Endothelial cell of umbilical vein (primary cell): ENCODE results near the gene ZFYVE21. TPM values are rescaled to one million over a fixed set of nuclear protein-coding genes. Genes with fewer than 3 reads are reported as not detected.

Source experiments
- BruUV-seq: library from RNA; stranded (reverse); fragments of 400-500 nt; replicated peaks from 2 replicates; lab custom pipeline; 2021; lab: Mats Ljungman, UMichigan
- CTCF ChIA-PET: fragments of 300-600, 350-600 bp; sonication (Branson Sonifier 250); formaldehyde crosslinking; loops from one replicate; lab custom pipeline; 2021; ENCODE audit warnings: antibody characterized with exemption, inconsistent platforms; lab: Charles Lee
- POLR2A ChIA-PET: fragments of 300-600, 350-600 bp; sonication (Branson Sonifier 250); formaldehyde crosslinking; loops from one replicate; lab custom pipeline; 2021; ENCODE audit warnings: antibody characterized with exemption, inconsistent platforms; lab: Charles Lee
- DNase-seq: peaks from one replicate; pipeline ENCODE4 v3.0.0-alpha.2; 2011; ENCODE audit warnings: low read depth, low spot score
- FAIRE-seq: peaks from 2 replicates; lab custom pipeline; 2011; peaks lifted over from hg19 to GRCh38; lab: Jason Lieb, UNC
- H2AFZ ChIP-seq: 2 replicates; pipeline ENCODE4 v1.6.0; 2012; ENCODE audit warnings: low read depth, low read length, control low read depth, inconsistent platforms
- H3K27ac ChIP-seq: 2 replicates; pipeline ENCODE4 v1.5.1; 2011; ENCODE audit warnings: low read depth, mild to moderate bottlenecking, control low read depth, low read length, moderate library complexity; ENCODE audit not compliant: insufficient read depth
- H3K27me3 ChIP-seq, 2 experiments: 2 replicates each; pipeline versions ENCODE4 v1.6.0 to v1.6.1; 2011; ENCODE audit warnings: low read length in 2 of 2, mixed read lengths in 1 of 2; ENCODE audit not compliant: control insufficient read depth in 2 of 2, insufficient read depth in 2 of 2
- H3K36me3 ChIP-seq, 2 experiments: 2 replicates in 1 of 2; 3 replicates in 1 of 2; pipeline ENCODE4 v1.5.1; 2011; ENCODE audit warnings: low read length in 2 of 2, mild to moderate bottlenecking in 1 of 2, moderate library complexity in 1 of 2; ENCODE audit not compliant: control insufficient read depth in 2 of 2, insufficient read depth in 2 of 2; ENCODE audit errors: extremely low read depth in 1 of 2
- H3K4me1 ChIP-seq: 3 replicates; pipeline ENCODE4 v1.5.1; 2011; ENCODE audit warnings: mild to moderate bottlenecking, low read length; ENCODE audit not compliant: control insufficient read depth, insufficient read depth; ENCODE audit errors: extremely low read depth
- H3K4me2 ChIP-seq: 2 replicates; pipeline ENCODE4 v1.6.1; 2011; ENCODE audit warnings: low read length, control low read depth, mixed read lengths; ENCODE audit not compliant: insufficient read depth
- H3K4me3 ChIP-seq, 3 experiments: fragments of 200-600 bp in 1 of 3; sonication (generic), shearing (Covaris generic) in 1 of 3; replicated peaks in 1 of 3; 2 replicates each; pipeline ENCODE4 v1.5.1; 2011 to 2016; ENCODE audit warnings: control low read depth in 3 of 3, low read length in 3 of 3, mild to moderate bottlenecking in 2 of 3, inconsistent platforms in 1 of 3, low read depth in 1 of 3, moderate library complexity in 1 of 3; ENCODE audit not compliant: insufficient read depth in 1 of 3
- H3K79me2 ChIP-seq: 2 replicates; pipeline ENCODE4 v1.6.0; 2012; ENCODE audit warnings: low read length, inconsistent platforms; ENCODE audit not compliant: control insufficient read depth, insufficient read depth
- H3K9ac ChIP-seq: replicated peaks from 2 replicates; pipeline ENCODE3; 2011; ENCODE audit warnings: low read length, control low read depth; ENCODE audit not compliant: insufficient read depth; ENCODE audit errors: extremely low read depth
- H3K9me1 ChIP-seq: replicated peaks from 3 replicates; pipeline ENCODE4 v1.6.0; 2011; ENCODE audit warnings: mild to moderate bottlenecking, low read length; ENCODE audit not compliant: control insufficient read depth, insufficient read depth; ENCODE audit errors: extremely low read depth
- H3K9me3 ChIP-seq: replicated peaks from 2 replicates; pipeline ENCODE4 v1.5.1; 2012; ENCODE audit warnings: low read length, inconsistent platforms; ENCODE audit not compliant: control insufficient read depth, insufficient read depth
- H4K20me1 ChIP-seq: replicated peaks from 2 replicates; pipeline ENCODE3; 2011; ENCODE audit warnings: mild to moderate bottlenecking, low read length; ENCODE audit not compliant: control insufficient read depth, insufficient read depth; ENCODE audit errors: extremely low read depth
- EZH2 ChIP-seq: IDR thresholded peaks from 2 replicates; pipeline ENCODE4 v1.6.1; 2012; ENCODE audit warnings: borderline replicate concordance, low read depth, mild to moderate bottlenecking, moderate library complexity, low read length, inconsistent platforms; ENCODE audit not compliant: severe bottlenecking
- FOS ChIP-seq: IDR thresholded peaks from 2 replicates; pipeline ENCODE4 v1.6.1; 2011; ENCODE audit warnings: mild to moderate bottlenecking, low read length, moderate library complexity, borderline replicate concordance; ENCODE audit not compliant: insufficient read depth
- GATA2 ChIP-seq: IDR thresholded peaks from 2 replicates; pipeline ENCODE4 v1.7.0; 2011; ENCODE audit warnings: low read depth, mild to moderate bottlenecking, moderate library complexity, mixed read lengths, low read length; ENCODE audit not compliant: insufficient read length, insufficient read depth
- JUN ChIP-seq: IDR thresholded peaks from 2 replicates; pipeline ENCODE4 v1.6.1; 2011; ENCODE audit warnings: borderline replicate concordance, low read depth; ENCODE audit not compliant: insufficient read length, insufficient read depth
- MYC ChIP-seq: IDR thresholded peaks from one replicate; pipeline ENCODE4 v1.6.1; 2011; ENCODE audit warnings: mild to moderate bottlenecking, low read depth, low read length
- POLR2A ChIP-seq: IDR thresholded peaks from 2 replicates; pipeline ENCODE4 v1.6.1; 2012; ENCODE audit warnings: low read depth, mild to moderate bottlenecking, control low read depth, low read length
- POLR2AphosphoS5 ChIP-seq: IDR thresholded peaks from 2 replicates; pipeline ENCODE4 v1.6.1; 2012; ENCODE audit warnings: low read depth, mild to moderate bottlenecking, control low read depth, low read length, moderate library complexity; ENCODE audit not compliant: insufficient read depth
- dilution Hi-C: fragments of 300-500 bp; cut with MboI; formaldehyde crosslinking; loops from one replicate; pipeline ENCODE4 v1.15.0; 2019; ENCODE audit warnings: low sequenced_read_pairs; ENCODE audit not compliant: extremely low pct_ligation_motif_present
- intact Hi-C: fragments of 100-400 bp; cut with micrococcal nuclease; formaldehyde crosslinking; loops from one replicate; pipeline ENCODE4 v1.10.0; 2022
- polyA plus RNA-seq, 4 experiments: library from polyadenylated mRNA; depleted of rRNA in 3 of 4; stranded (reverse) in 3 of 4; unstranded in 1 of 4; fragments of >200 nt; gene quantifications; 2 replicates each; pipeline versions ENCODE4 v1.2.1 to v1.2.3, GENCODE V29; 2011 to 2012; ENCODE audit warnings: missing spikeins in 1 of 4
- total RNA-seq: library from RNA; stranded (reverse); gene quantifications from 2 replicates; pipeline ENCODE4 v1.2.3, GENCODE V29; 2021
- TF ChIP-seq, protein P1 (sequence below): IDR thresholded peaks from 2 replicates; pipeline ENCODE4 v1.6.1; 2011; ENCODE audit not compliant: insufficient read depth, insufficient read length
- TF ChIP-seq, protein P2 (sequence below), 2 donors: IDR thresholded peaks; 1 replicate in 1 of 2; 2 replicates in 1 of 2; pipeline ENCODE4 v1.5.1; 2011; ENCODE audit warnings: low read length in 2 of 2, mild to moderate bottlenecking in 2 of 2, moderate library complexity in 2 of 2, control low read depth in 1 of 2, inconsistent platforms in 1 of 2, low read depth in 1 of 2; ENCODE audit not compliant: insufficient read depth in 1 of 2; ENCODE audit errors: extremely low read depth in 1 of 2

Gene ZFYVE21
- total and polyA plus RNA-seq, 2 donors (not counting 3 experiments of a cell fraction or from before 2014, with no cell fraction given) = 54.5 to 98.3 TPM

DNA sequence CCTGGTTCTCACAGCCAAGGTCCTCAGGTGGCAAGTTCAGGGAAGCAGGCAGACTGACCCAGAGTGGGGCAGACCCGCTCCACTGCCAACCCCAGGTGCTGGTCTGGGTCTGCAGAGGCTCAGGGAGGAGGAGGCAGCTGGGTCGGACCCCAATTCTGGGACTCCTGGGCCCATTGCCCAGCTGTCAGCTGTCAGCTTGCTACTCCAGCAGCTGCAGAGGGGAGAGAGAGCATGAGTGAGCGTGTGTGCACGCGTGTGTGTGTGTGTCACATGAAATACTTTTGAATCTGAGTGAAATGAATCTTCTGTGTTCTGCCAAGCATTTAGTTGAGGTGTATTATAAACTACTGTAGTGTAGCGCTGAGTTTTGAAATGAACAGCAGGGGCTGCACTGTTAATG lies 31.1 kb upstream of the ZFYVE21 start:
- BruUV-seq = no TSS peak
- no peaks in the 10 kb centered on the region for H3K9me3 ChIP-seq
- H2AFZ ChIP-seq = no peak overlapping the region
- intact Hi-C loops (no loop called here), dilution Hi-C loops (no loop called here)
- TF ChIP-seq, protein P1, sequence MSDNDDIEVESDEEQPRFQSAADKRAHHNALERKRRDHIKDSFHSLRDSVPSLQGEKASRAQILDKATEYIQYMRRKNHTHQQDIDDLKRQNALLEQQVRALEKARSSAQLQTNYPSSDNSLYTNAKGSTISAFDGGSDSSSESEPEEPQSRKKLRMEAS = no peak
- TF ChIP-seq FOS = no peak
- TF ChIP-seq, protein P2, sequence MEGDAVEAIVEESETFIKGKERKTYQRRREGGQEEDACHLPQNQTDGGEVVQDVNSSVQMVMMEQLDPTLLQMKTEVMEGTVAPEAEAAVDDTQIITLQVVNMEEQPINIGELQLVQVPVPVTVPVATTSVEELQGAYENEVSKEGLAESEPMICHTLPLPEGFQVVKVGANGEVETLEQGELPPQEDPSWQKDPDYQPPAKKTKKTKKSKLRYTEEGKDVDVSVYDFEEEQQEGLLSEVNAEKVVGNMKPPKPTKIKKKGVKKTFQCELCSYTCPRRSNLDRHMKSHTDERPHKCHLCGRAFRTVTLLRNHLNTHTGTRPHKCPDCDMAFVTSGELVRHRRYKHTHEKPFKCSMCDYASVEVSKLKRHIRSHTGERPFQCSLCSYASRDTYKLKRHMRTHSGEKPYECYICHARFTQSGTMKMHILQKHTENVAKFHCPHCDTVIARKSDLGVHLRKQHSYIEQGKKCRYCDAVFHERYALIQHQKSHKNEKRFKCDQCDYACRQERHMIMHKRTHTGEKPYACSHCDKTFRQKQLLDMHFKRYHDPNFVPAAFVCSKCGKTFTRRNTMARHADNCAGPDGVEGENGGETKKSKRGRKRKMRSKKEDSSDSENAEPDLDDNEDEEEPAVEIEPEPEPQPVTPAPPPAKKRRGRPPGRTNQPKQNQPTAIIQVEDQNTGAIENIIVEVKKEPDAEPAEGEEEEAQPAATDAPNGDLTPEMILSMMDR (IDR thresholded peaks at IDR 0.05; ENCODE audit: extremely low read depth in 1 of 2, insufficient read depth in 1 of 2, low read depth in 1 of 2, low read length in 2 of 2) = no peak
- TF ChIP-seq GATA2 = no peak
- TF ChIP-seq MYC = no peak
- TF ChIP-seq POLR2AphosphoS5 = no peak
- no peak for TF ChIP-seq EZH2
- TF ChIP-seq JUN = no peak
- TF ChIP-seq POLR2A = no peak
- ChIA-PET POLR2A (no interaction called here), CTCF (no interaction called here)
- H3K4me2 ChIP-seq = no peak overlapping the region
- H3K4me3 ChIP-seq = no peak overlapping the region
- FAIRE-seq (no peak), DNase-seq (no peak)
- no peaks in the 10 kb centered on the region for H3K27me3 ChIP-seq
- H3K27ac ChIP-seq = no peak overlapping the region
- H3K9ac ChIP-seq = no peak overlapping the region
- peaks cover 25 to 33% of the 10 kb centered on the region in 2 experiments for H3K36me3 ChIP-seq
- H3K4me1 ChIP-seq = no peaks in the 10 kb centered on the region
- H4K20me1 ChIP-seq = peaks cover 3% of the 10 kb centered on the region
- no peaks in the 10 kb centered on the region for H3K9me1 ChIP-seq
- peaks cover 13% of the 10 kb centered on the region for H3K79me2 ChIP-seq
